Measurements from ENCODE around the gene CEP135. TPM values are rescaled to one million over a fixed set of nuclear protein-coding genes. Genes with fewer than 3 reads are reported as not detected.

Gene CEP135
- polyA plus RNA-seq, 3 donors: 4.0 to 5.1 (median 4.6) TPM

GRCh38 chr4:55920571-55920970 is 28.2 kb upstream of the CEP135 start:
- Histone ChIP-seq H3K4me3 (replicated peaks in 1 of 3; ENCODE audit: low read depth in 2 of 3, low read length in 3 of 3) (no peak overlapping the region), H3K9me3 (replicated peaks in 1 of 2; ENCODE audit: control insufficient read depth in 1 of 2, insufficient read depth in 1 of 2, low read length in 2 of 2) (no peaks in the 10 kb centered on the region), H3K36me3 (replicated peaks in 1 of 2; ENCODE audit: control insufficient read depth in 1 of 2, insufficient read depth in 2 of 2, low read length in 2 of 2) (no peaks in the 10 kb centered on the region), H3K4me2 (replicated peaks; ENCODE audit: extremely low read depth, low read length, poor library complexity, severe bottlenecking) (no peak overlapping the region), H2AFZ (ENCODE audit: insufficient read depth, low read depth, low read length, poor library complexity, severe bottlenecking) (peak overlapping the region; percentile 48), H3K27me3 (ENCODE audit: control insufficient read depth in 2 of 2, insufficient read depth in 2 of 2, low read length in 2 of 2) (no peaks in the 10 kb centered on the region), H3K9ac (ENCODE audit: insufficient read depth, low read length, poor library complexity, severe bottlenecking) (no peak overlapping the region), H4K20me1 (ENCODE audit: insufficient read depth, low read length) (no peaks in the 10 kb centered on the region), H3K4me1 (ENCODE audit: control insufficient read depth in 1 of 2, insufficient read depth in 2 of 2, low read length in 2 of 2) (peaks cover 0 to 6% of the 10 kb centered on the region in 2 donors), H3K27ac (ENCODE audit: low read depth in 1 of 2, low read length in 2 of 2) (no peak overlapping the region), H3K79me2 (ENCODE audit: insufficient read depth, low read length) (no peaks in the 10 kb centered on the region)
- DNase-seq: no peak
- WGBS (ENCODE audit: insufficient coverage): 75% methylated on average over 4 of the region's 5 CpGs
- no peak overlapping the region for H3K4me3 Mint-ChIP-seq
- TF ChIP-seq CTCF (IDR thresholded peaks at IDR 0.05): no peak
- H3K27me3 Mint-ChIP-seq (ENCODE audit: low read depth in 3 of 3): peaks cover 0 to 3% (median 0%) of the 10 kb centered on the region in 3 donors
- intact Hi-C loops (cut with micrococcal nuclease): no loop called here
- H3K27ac Mint-ChIP-seq: peak overlapping the region in 2 of 7 donors; percentile 20 to 40
- H3K36me3 Mint-ChIP-seq: no peaks in the 10 kb centered on the region
- no peaks in the 10 kb centered on the region for H3K9me3 Mint-ChIP-seq
- H3K4me1 Mint-ChIP-seq: peaks cover 4% of the 10 kb centered on the region

GRCh38 chr4:55921093-55921492 is 27.7 kb upstream of the CEP135 start:
- Histone ChIP-seq H3K9me3 (replicated peaks in 1 of 2; ENCODE audit: control insufficient read depth in 1 of 2, insufficient read depth in 1 of 2, low read length in 2 of 2) (no peaks in the 10 kb centered on the region), H3K27ac (ENCODE audit: low read depth in 1 of 2, low read length in 2 of 2) (no peak overlapping the region), H3K4me3 (replicated peaks in 1 of 3; ENCODE audit: low read depth in 2 of 3, low read length in 3 of 3) (no peak overlapping the region), H3K79me2 (ENCODE audit: insufficient read depth, low read length) (no peaks in the 10 kb centered on the region), H3K4me1 (ENCODE audit: control insufficient read depth in 1 of 2, insufficient read depth in 2 of 2, low read length in 2 of 2) (peaks cover 0 to 6% of the 10 kb centered on the region in 2 donors), H3K9ac (ENCODE audit: insufficient read depth, low read length, poor library complexity, severe bottlenecking) (no peak overlapping the region), H4K20me1 (ENCODE audit: insufficient read depth, low read length) (no peaks in the 10 kb centered on the region), H2AFZ (ENCODE audit: insufficient read depth, low read depth, low read length, poor library complexity, severe bottlenecking) (no peak overlapping the region), H3K27me3 (ENCODE audit: control insufficient read depth in 2 of 2, insufficient read depth in 2 of 2, low read length in 2 of 2) (no peaks in the 10 kb centered on the region), H3K36me3 (replicated peaks in 1 of 2; ENCODE audit: control insufficient read depth in 1 of 2, insufficient read depth in 2 of 2, low read length in 2 of 2) (no peaks in the 10 kb centered on the region), H3K4me2 (replicated peaks; ENCODE audit: extremely low read depth, low read length, poor library complexity, severe bottlenecking) (no peak overlapping the region)
- Mint-ChIP-seq H3K4me3 (no peak overlapping the region), H3K27ac (peak overlapping the region in 1 of 7 donors; percentile 40), H3K4me1 (peaks cover 4% of the 10 kb centered on the region), H3K27me3 (ENCODE audit: low read depth in 3 of 3) (peaks cover 0 to 3% (median 0%) of the 10 kb centered on the region in 3 donors), H3K36me3 (no peaks in the 10 kb centered on the region), H3K9me3 (no peaks in the 10 kb centered on the region)
- no peak for TF ChIP-seq CTCF (IDR thresholded peaks at IDR 0.05)
- 90% methylated on average over 2 of the region's 3 CpGs for WGBS (ENCODE audit: insufficient coverage)
- no peak for DNase-seq
- intact Hi-C loops (cut with micrococcal nuclease): no loop called here
